ENCODE measurements around the gene OAS2. TPM values are rescaled to one million over a fixed set of nuclear protein-coding genes. Genes with fewer than 3 reads are reported as not detected.

OAS2 gene
- total and polyA plus RNA-seq, 2 of the 4 experiments (the other 2 are of a cell fraction): under 0.01 TPM; not detected in 1

DNA sequence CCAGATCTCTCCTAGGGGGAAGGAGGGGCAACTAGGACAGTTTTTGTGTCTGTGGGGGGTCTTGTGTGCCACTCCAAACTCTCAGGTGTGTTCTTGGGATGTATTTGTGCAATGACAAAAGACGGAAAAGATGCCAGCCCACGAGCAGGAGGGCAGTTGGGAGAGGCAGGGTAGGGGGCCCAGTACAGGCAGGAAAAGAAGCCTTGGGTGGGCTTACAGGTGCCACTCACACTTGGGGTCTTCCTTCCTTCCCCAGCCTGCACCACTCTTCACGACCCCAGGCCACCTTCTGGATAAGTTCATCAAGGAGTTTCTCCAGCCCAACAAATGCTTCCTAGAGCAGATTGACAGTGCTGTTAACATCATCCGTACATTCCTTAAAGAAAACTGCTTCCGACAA, 24.4 kb downstream of the OAS2 start:
- H2BK20ac ChIP-seq (ENCODE audit: low read depth, low read length): no peak overlapping the region
- no peak overlapping the region for H2AK5ac ChIP-seq (ENCODE audit: low read depth, low read length)
- BruUV-seq (replicated peaks): no TSS peak
- no peak overlapping the region for H2BK5ac ChIP-seq (ENCODE audit: low read depth, low read length, poor library complexity, severe bottlenecking)
- no peak overlapping the region for H2BK120ac ChIP-seq (ENCODE audit: low read depth, low read length)
- H3K9me1 ChIP-seq (ENCODE audit: insufficient read depth, low read length): peaks cover 3% of the 10 kb centered on the region; the same call in 1 of the 2 replicates
- H3K23ac ChIP-seq (ENCODE audit: low read depth, low read length): no peak overlapping the region
- no peak overlapping the region for H3K56ac ChIP-seq (ENCODE audit: extremely low read depth, insufficient read depth, low read length)
- in situ Hi-C loops (cut with MboI; ENCODE audit: low sequenced_read_pairs): no loop called here
- DNase-seq: no peak
- no peak overlapping the region for H3K14ac ChIP-seq (replicated peaks; ENCODE audit: low read depth, low read length)
- H4K20me1 ChIP-seq (ENCODE audit: insufficient read depth, low read length): no peaks in the 10 kb centered on the region
- no peak overlapping the region for H2BK15ac ChIP-seq (ENCODE audit: low read depth, low read length)
- no peaks in the 10 kb centered on the region; the same call in 1 of the 2 replicates for H3K27me3 ChIP-seq (ENCODE audit: control insufficient read depth, insufficient read depth, low read length)
- H2AK9ac ChIP-seq (replicated peaks; ENCODE audit: low read depth, low read length, poor library complexity): no peak overlapping the region
- no peak overlapping the region for H3K4me2 ChIP-seq (ENCODE audit: low read depth, low read length)
- WGBS, 2 experiments (ENCODE audit: extremely low coverage in 2 of 2, insufficient read length in 1 of 2): no CpG with 5 or more reads among the region's 5 CpGs
- CTCF ChIA-PET: no interaction called here
- dilution Hi-C loops (cut with HindIII; ENCODE audit: low sequenced_read_pairs, unreplicated experiment): no loop called here
- H3K27ac ChIP-seq (ENCODE audit: insufficient read depth, low read length): no peak overlapping the region
- no peaks in the 10 kb centered on the region for H3K79me1 ChIP-seq (ENCODE audit: low read depth in 1 of 2, low read length in 2 of 2)
- no peak overlapping the region for H2AFZ ChIP-seq (replicated peaks; ENCODE audit: low read length, poor library complexity)
- H3K4ac ChIP-seq (ENCODE audit: low read depth, low read length): no peak overlapping the region
- POLR2A ChIA-PET (ENCODE audit: unreplicated experiment): no interaction called here
- intact Hi-C loops (cut with micrococcal nuclease): no loop called here
- H3K36me3 ChIP-seq (ENCODE audit: control insufficient read depth, insufficient read depth, low read length): no peaks in the 10 kb centered on the region
- ATAC-seq (ENCODE audit: low read depth): no peak
- H4K5ac ChIP-seq (ENCODE audit: low read depth, low read length): no peak overlapping the region
- no peak overlapping the region for H4K91ac ChIP-seq (ENCODE audit: insufficient read depth, low read depth, low read length)
- H3K18ac ChIP-seq (ENCODE audit: low read depth, low read length): no peak overlapping the region
- TF ChIP-seq CTCF (conservative IDR thresholded peaks at IDR 0.05; ENCODE audit: low read depth, low read length): no peak
- no peak for TF ChIP-seq ELK1 (IDR thresholded peaks at IDR 0.05; ENCODE audit: borderline replicate concordance, low read depth, low read length)
- no peak for TF ChIP-seq MAFK (IDR thresholded peaks at IDR 0.05; ENCODE audit: low read depth, low read length)
- TF ChIP-seq BHLHE40 (IDR thresholded peaks at IDR 0.05; ENCODE audit: low read depth, low read length): no peak
- no peak for TF ChIP-seq CEBPB (IDR thresholded peaks at IDR 0.05; ENCODE audit: low read depth, low read length)
- TF ChIP-seq SMC3 (IDR thresholded peaks at IDR 0.05; ENCODE audit: low read depth, low read length): no peak
- TF ChIP-seq FOS (IDR thresholded peaks at IDR 0.05; ENCODE audit: low read depth, low read length): no peak
- TF ChIP-seq RFX5 (IDR thresholded peaks at IDR 0.05; ENCODE audit: low read depth, low read length): no peak
- no peak for TF ChIP-seq MXI1 (IDR thresholded peaks at IDR 0.05; ENCODE audit: borderline replicate concordance, low read depth, low read length)
- TF ChIP-seq MAZ (IDR thresholded peaks at IDR 0.05; ENCODE audit: borderline replicate concordance, low read depth, low read length): no peak
- TF ChIP-seq NFE2L2 (IDR thresholded peaks at IDR 0.05; ENCODE audit: low read depth, low read length): no peak
- no peak for TF ChIP-seq USF2 (IDR thresholded peaks at IDR 0.05; ENCODE audit: low read depth, low read length)
- no peak for TF ChIP-seq POLR2A (IDR thresholded peaks at IDR 0.05; ENCODE audit: low read depth, low read length)
- no peak for TF ChIP-seq RAD21 (IDR thresholded peaks at IDR 0.05; ENCODE audit: low read length)
- no peak for TF ChIP-seq CHD1 (IDR thresholded peaks at IDR 0.05; ENCODE audit: low read depth, low read length)
- TF ChIP-seq RCOR1 (IDR thresholded peaks at IDR 0.05; ENCODE audit: insufficient replicate concordance, low read length): no peak
- no peak overlapping the region for H4K8ac ChIP-seq (ENCODE audit: low read depth in 2 of 2, low read length in 2 of 2)
- no peak overlapping the region for H3K4me3 ChIP-seq (ENCODE audit: insufficient read depth, low read depth, low read length)
- no peak overlapping the region for H3K9ac ChIP-seq (ENCODE audit: low read depth, low read length)
- no peaks in the 10 kb centered on the region for H3K9me3 ChIP-seq (ENCODE audit: control insufficient read depth, insufficient read depth, low read length)
- no peaks in the 10 kb centered on the region for H3K4me1 ChIP-seq (ENCODE audit: control insufficient read depth, insufficient read depth, low read length)
